Type B pancreatic cell (in vitro differentiated cells): Measurements from ENCODE around the gene RB1. TPM values are rescaled to one million over a fixed set of nuclear protein-coding genes. Genes with fewer than 3 reads are reported as not detected.

ENCODE experiments used
- DNase-seq: peaks from one replicate; pipeline ENCODE4 v3.0.0; 2021; ENCODE audit warnings: mixed read lengths; ENCODE audit not compliant: unreplicated experiment; ENCODE audit errors: extremely low spot score
- H3K27ac Mint-ChIP-seq: 2 replicates; pipeline ENCODE4 v1.8.0; 2021; ENCODE audit warnings: mild to moderate bottlenecking, mixed read lengths
- H3K27me3 Mint-ChIP-seq: 2 replicates; pipeline ENCODE4 v1.8.0; 2021; ENCODE audit warnings: mixed read lengths
- H3K36me3 Mint-ChIP-seq: 2 replicates; pipeline ENCODE4 v1.8.0; 2021; ENCODE audit warnings: mixed read lengths
- H3K4me1 Mint-ChIP-seq: one replicate; pipeline ENCODE4 v1.8.0; 2021; ENCODE audit warnings: mixed read lengths; ENCODE audit not compliant: unreplicated experiment
- H3K4me3 Mint-ChIP-seq: 2 replicates; pipeline ENCODE4 v1.8.0; 2021; ENCODE audit warnings: mild to moderate bottlenecking, mixed read lengths
- H3K9me3 Mint-ChIP-seq: 2 replicates; pipeline ENCODE4 v1.8.0; 2021; ENCODE audit warnings: mixed read lengths
- CTCF ChIP-seq: fragments of 200-600 bp; sonication (generic); conservative IDR thresholded peaks from 2 replicates; pipeline ENCODE4 v1.5.0; 2021; ENCODE audit warnings: antibody characterized with exemption, mild to moderate bottlenecking
- total RNA-seq: library from RNA; stranded (reverse); gene quantifications from 2 replicates; pipeline ENCODE4 v1.2.1, GENCODE V29; 2021; ENCODE audit warnings: low replicate concordance

RB1 gene
- total RNA-seq, 1 donor from 2014 or later = 26.6 TPM

DNA sequence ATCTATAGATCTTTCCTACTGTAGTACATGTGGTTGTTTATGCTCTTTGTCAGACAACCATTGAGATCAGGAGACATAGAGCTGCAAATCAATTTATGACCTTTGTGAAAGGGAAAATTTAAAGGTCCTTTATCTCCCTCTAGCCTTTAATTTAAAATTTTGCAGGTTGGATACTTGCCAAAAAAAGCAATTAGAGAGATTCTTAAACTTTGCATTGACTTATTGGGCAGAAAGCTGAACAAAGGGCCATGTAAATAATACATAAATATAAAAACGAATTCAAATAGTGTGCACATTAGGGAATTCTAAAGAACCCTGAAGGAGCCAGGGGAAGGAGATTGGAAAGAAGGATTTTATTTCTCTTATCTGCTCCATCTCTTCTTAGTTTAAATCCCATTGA lies 22.0 kb upstream of the RB1 start:
- no peaks in the 10 kb centered on the region for H3K9me3 Mint-ChIP-seq
- TF ChIP-seq CTCF = no peak
- no peak for DNase-seq
- H3K4me3 Mint-ChIP-seq = no peak overlapping the region
- H3K4me1 Mint-ChIP-seq = no peaks in the 10 kb centered on the region
- H3K27me3 Mint-ChIP-seq = no peaks in the 10 kb centered on the region
- H3K36me3 Mint-ChIP-seq = no peaks in the 10 kb centered on the region
- no peak overlapping the region for H3K27ac Mint-ChIP-seq

GRCh38 chr13:48291730-48292129 lies 11.8 kb upstream of the RB1 start:
- Mint-ChIP-seq H3K4me1 (no peaks in the 10 kb centered on the region), H3K4me3 (no peak overlapping the region), H3K36me3 (no peaks in the 10 kb centered on the region), H3K27ac (no peak overlapping the region), H3K9me3 (no peaks in the 10 kb centered on the region), H3K27me3 (no peaks in the 10 kb centered on the region)
- no peak for TF ChIP-seq CTCF
- no peak for DNase-seq

- no peak for TF ChIP-seq CTCF
- no peaks in the 10 kb centered on the region for H3K4me1 Mint-ChIP-seq
- no peak overlapping the region for H3K27ac Mint-ChIP-seq
- no peak overlapping the region for H3K4me3 Mint-ChIP-seq
- no peak for DNase-seq
- H3K9me3 Mint-ChIP-seq = no peaks in the 10 kb centered on the region
- H3K36me3 Mint-ChIP-seq = no peaks in the 10 kb centered on the region
- H3K27me3 Mint-ChIP-seq = no peaks in the 10 kb centered on the region
These were observed 10.9 kb upstream of the RB1 start for GRCh38 chr13:48292650-48293049.

DNA sequence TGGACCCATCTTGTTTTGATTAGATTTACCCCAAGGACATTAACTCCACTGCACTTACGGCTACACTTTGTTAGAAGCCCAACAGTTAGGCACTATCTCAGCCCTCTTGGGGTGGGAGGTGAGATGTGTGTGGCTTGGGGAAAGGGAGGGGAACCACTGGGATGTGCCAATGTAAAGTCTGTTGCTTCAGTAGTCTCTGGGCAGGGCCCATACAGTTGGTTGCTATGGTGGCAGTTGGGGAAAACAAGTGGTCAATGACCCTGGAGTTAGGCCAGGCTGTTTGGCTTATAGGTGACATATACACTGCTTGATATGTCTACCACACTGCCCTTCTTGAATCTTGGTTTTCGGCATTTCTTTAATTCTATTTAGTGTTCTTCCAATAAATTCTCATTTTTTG lies 8.9 kb upstream of the RB1 start:
- no peak for TF ChIP-seq CTCF
- no peak for DNase-seq
- H3K9me3 Mint-ChIP-seq = no peaks in the 10 kb centered on the region
- no peaks in the 10 kb centered on the region for H3K27me3 Mint-ChIP-seq
- H3K27ac Mint-ChIP-seq = no peak overlapping the region
- no peak overlapping the region for H3K4me3 Mint-ChIP-seq
- H3K4me1 Mint-ChIP-seq = no peaks in the 10 kb centered on the region
- H3K36me3 Mint-ChIP-seq = no peaks in the 10 kb centered on the region

DNA sequence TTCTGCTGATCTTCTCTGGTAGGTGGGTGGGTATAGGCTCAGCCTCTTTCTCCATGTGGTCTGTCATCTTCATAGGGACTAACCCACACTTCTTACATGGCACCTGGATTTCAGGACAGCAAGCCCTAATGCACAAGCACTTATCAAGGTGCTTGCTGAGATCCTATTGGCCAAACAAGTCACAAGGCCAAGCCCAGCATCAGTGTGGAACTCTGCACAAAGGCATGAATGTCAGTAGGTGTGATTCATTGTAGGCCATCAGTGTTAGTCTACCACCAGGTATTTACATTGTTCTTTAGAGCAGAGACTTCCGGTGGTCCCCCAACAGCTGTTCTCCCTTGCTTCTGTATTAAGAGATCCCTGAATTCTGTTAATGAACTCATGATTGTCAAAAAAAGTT lies 8.3 kb upstream of the RB1 start:
- Mint-ChIP-seq H3K27me3 (no peaks in the 10 kb centered on the region), H3K4me3 (no peak overlapping the region), H3K36me3 (no peaks in the 10 kb centered on the region), H3K4me1 (no peaks in the 10 kb centered on the region), H3K9me3 (no peaks in the 10 kb centered on the region), H3K27ac (no peak overlapping the region)
- DNase-seq = no peak
- no peak for TF ChIP-seq CTCF

DNA sequence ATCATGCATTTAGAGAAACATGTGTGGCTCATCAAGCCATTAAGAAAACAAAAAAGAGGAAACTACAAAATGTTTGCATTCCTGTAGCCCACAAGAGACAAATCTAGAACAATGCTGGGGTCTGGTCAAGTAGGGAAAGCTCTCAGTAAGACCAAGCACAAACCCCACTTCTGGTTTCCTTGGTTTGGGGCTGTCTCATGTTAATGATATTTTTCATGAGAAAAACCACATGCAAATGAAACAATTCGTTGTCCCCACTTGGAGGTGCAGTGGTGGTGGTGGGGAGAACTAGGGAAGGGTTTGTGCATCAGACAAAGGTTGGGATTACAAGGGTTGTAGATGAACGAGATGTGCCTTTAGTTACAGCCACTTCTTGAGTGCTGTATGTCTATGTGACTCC lies 7.0 kb upstream of the RB1 start:
- H3K27ac Mint-ChIP-seq = no peak overlapping the region

More for the DNA sequence above, 7.0 kb upstream of the RB1 start:
- H3K9me3 Mint-ChIP-seq = no peaks in the 10 kb centered on the region
- no peaks in the 10 kb centered on the region for H3K36me3 Mint-ChIP-seq
- no peaks in the 10 kb centered on the region for H3K27me3 Mint-ChIP-seq
- no peak overlapping the region for H3K4me3 Mint-ChIP-seq
- no peak for DNase-seq
- H3K4me1 Mint-ChIP-seq = no peaks in the 10 kb centered on the region
- TF ChIP-seq CTCF = no peak
